H9 (cell line): Measurements from ENCODE around the gene CERS5. TPM values are rescaled to one million over a fixed set of nuclear protein-coding genes. Genes with fewer than 3 reads are reported as not detected.

Source experiments
- DNase-seq: peaks from one replicate; pipeline ENCODE4 v3.0.0-alpha.2; 2017
- H2AFZ ChIP-seq: one replicate; pipeline ENCODE4 v1.6.1; 2013; ENCODE audit warnings: mild to moderate bottlenecking, low read length, control low read depth, moderate library complexity
- H2AK5ac ChIP-seq: 2 replicates; pipeline ENCODE4 v1.6.1; 2013; ENCODE audit warnings: low read length, control low read depth, mixed read lengths; ENCODE audit not compliant: insufficient read length
- H2BK120ac ChIP-seq: one replicate; pipeline ENCODE4 v1.6.1; 2013; ENCODE audit warnings: low read depth, mild to moderate bottlenecking, low read length, control low read depth, inconsistent platforms; ENCODE audit not compliant: poor library complexity, severe bottlenecking
- H2BK12ac ChIP-seq: 2 replicates; pipeline ENCODE4 v1.6.1; 2013; ENCODE audit warnings: low read length, control low read depth, mixed read lengths, low read depth; ENCODE audit not compliant: insufficient read length
- H2BK15ac ChIP-seq: 2 replicates; pipeline ENCODE4 v1.6.1; 2013; ENCODE audit warnings: low read depth, low read length, control low read depth
- H2BK20ac ChIP-seq: one replicate; pipeline ENCODE4 v1.6.1; 2013; ENCODE audit warnings: low read depth, mild to moderate bottlenecking, low read length, control low read depth, inconsistent platforms; ENCODE audit not compliant: poor library complexity, severe bottlenecking
- H2BK5ac ChIP-seq: 2 replicates; pipeline ENCODE4 v1.6.1; 2013; ENCODE audit warnings: low read length, control low read depth, mixed read lengths; ENCODE audit not compliant: insufficient read length
- H3K14ac ChIP-seq: 2 replicates; pipeline ENCODE4 v1.6.1; 2013; ENCODE audit warnings: low read length, control low read depth; ENCODE audit not compliant: insufficient read depth
- H3K18ac ChIP-seq: 2 replicates; pipeline ENCODE4 v1.6.1; 2013; ENCODE audit warnings: low read depth, mild to moderate bottlenecking, mixed read lengths, low read length, control low read depth; ENCODE audit not compliant: insufficient read length
- H3K23ac ChIP-seq: 2 replicates; pipeline ENCODE4 v1.6.1; 2013; ENCODE audit warnings: low read length, control low read depth, mixed read lengths, low read depth; ENCODE audit not compliant: insufficient read length
- H3K23me2 ChIP-seq: 2 replicates; pipeline ENCODE4 v1.6.1; 2013; ENCODE audit warnings: low read depth, mild to moderate bottlenecking, mixed read lengths, low read length, control low read depth; ENCODE audit not compliant: insufficient read length, poor library complexity, severe bottlenecking
- H3K27ac ChIP-seq: 2 replicates; pipeline ENCODE4 v1.5.1; 2013; ENCODE audit warnings: low read length, control low read depth, mixed read lengths, low read depth; ENCODE audit not compliant: insufficient read length
- H3K27me3 ChIP-seq: 2 replicates; pipeline ENCODE4 v1.6.1; 2013; ENCODE audit warnings: low read length, control low read depth, inconsistent platforms; ENCODE audit not compliant: insufficient read depth
- H3K4ac ChIP-seq: 2 replicates; pipeline ENCODE4 v1.6.1; 2013; ENCODE audit warnings: low read depth, mild to moderate bottlenecking, control low read depth, inconsistent platforms, low read length, moderate library complexity
- H3K4me1 ChIP-seq: 2 replicates; pipeline ENCODE4 v1.6.1; 2013; ENCODE audit warnings: low read length, control low read depth, inconsistent platforms; ENCODE audit not compliant: insufficient read depth
- H3K4me2 ChIP-seq: 2 replicates; pipeline ENCODE4 v1.6.1; 2013; ENCODE audit warnings: low read length, control low read depth, mixed read lengths; ENCODE audit not compliant: insufficient read length, insufficient read depth
- H3K56ac ChIP-seq: 2 replicates; pipeline ENCODE4 v1.6.1; 2013; ENCODE audit warnings: low read depth, mild to moderate bottlenecking, mixed read lengths, low read length, control low read depth; ENCODE audit not compliant: insufficient read length
- H3K79me1 ChIP-seq: 2 replicates; pipeline ENCODE4 v1.6.1; 2013; ENCODE audit warnings: low read depth, mild to moderate bottlenecking, moderate library complexity, low read length, control low read depth, inconsistent platforms; ENCODE audit not compliant: insufficient read depth, poor library complexity, severe bottlenecking
- H3K79me2 ChIP-seq: 2 replicates; pipeline ENCODE4 v1.6.1; 2013; ENCODE audit warnings: low read length, control low read depth, inconsistent platforms; ENCODE audit not compliant: insufficient read depth
- H3K9ac ChIP-seq: 2 replicates; pipeline ENCODE4 v1.6.1; 2013; ENCODE audit warnings: low read length, control low read depth, mixed read lengths; ENCODE audit not compliant: insufficient read length; ENCODE audit errors: extremely low read depth
- H3K9me3 ChIP-seq: one replicate; pipeline ENCODE4 v1.6.1; 2013; ENCODE audit warnings: low read depth, low read length, inconsistent platforms; ENCODE audit not compliant: control insufficient read depth
- H3T11ph ChIP-seq: one replicate; pipeline ENCODE4 v1.6.1; 2013; ENCODE audit warnings: mild to moderate bottlenecking, low read length, control low read depth, inconsistent platforms
- H4K20me1 ChIP-seq: one replicate; pipeline ENCODE4 v1.6.1; 2013; ENCODE audit not compliant: control insufficient read depth, insufficient read length, insufficient read depth
- H4K5ac ChIP-seq: 2 replicates; pipeline ENCODE4 v1.6.1; 2013; ENCODE audit warnings: low read depth, mild to moderate bottlenecking, mixed read lengths, low read length, control low read depth; ENCODE audit not compliant: insufficient read length
- H4K8ac ChIP-seq: replicated peaks from 2 replicates; pipeline ENCODE4 v1.6.1; 2013; ENCODE audit warnings: low read length, control low read depth, mixed read lengths, low read depth; ENCODE audit not compliant: insufficient read length
- H4K91ac ChIP-seq: 2 replicates; pipeline ENCODE4 v1.6.1; 2013; ENCODE audit warnings: low read depth, mild to moderate bottlenecking, moderate library complexity, mixed read lengths, low read length, control low read depth; ENCODE audit not compliant: insufficient read length
- H3K27ac Mint-ChIP-seq, 3 experiments: 2 replicates in 2 of 3; 3 replicates in 1 of 3; pipeline ENCODE4 v1.8.0; 2020 to 2021; ENCODE audit warnings: mixed read lengths in 3 of 3, mild to moderate bottlenecking in 1 of 3, moderate library complexity in 1 of 3
- H3K27me3 Mint-ChIP-seq: 2 replicates; pipeline ENCODE4 v1.8.0; 2021; ENCODE audit warnings: low read depth, mild to moderate bottlenecking, moderate library complexity, mixed read lengths
- H3K36me3 Mint-ChIP-seq, 3 experiments: 2 replicates in 2 of 3; 3 replicates in 1 of 3; pipeline ENCODE4 v1.8.0; 2020 to 2021; ENCODE audit warnings: low read depth in 3 of 3, mixed read lengths in 3 of 3; ENCODE audit not compliant: insufficient read depth in 1 of 3
- H3K4me1 Mint-ChIP-seq, 2 experiments: 2 replicates each; pipeline ENCODE4 v1.8.0; 2020; ENCODE audit warnings: mixed read lengths in 2 of 2
- H3K4me3 Mint-ChIP-seq, 2 experiments: 2 replicates in 1 of 2; 3 replicates in 1 of 2; pipeline ENCODE4 v1.8.0; 2020 to 2021; ENCODE audit warnings: mild to moderate bottlenecking in 2 of 2, mixed read lengths in 2 of 2, moderate library complexity in 1 of 2
- H3K9me3 Mint-ChIP-seq, 2 experiments: 2 replicates in 1 of 2; 3 replicates in 1 of 2; pipeline ENCODE4 v1.8.0; 2020; ENCODE audit warnings: mild to moderate bottlenecking in 2 of 2, mixed read lengths in 2 of 2, moderate library complexity in 1 of 2
- WGBS: extraction: QIAGEN DNeasy Blood & Tissue Kit; methylation state at CpG from one replicate; pipeline ENCODE4 v1.1.7; 2013; ENCODE audit warnings: missing lambda C conversion rate, low lambda C conversion rate, mixed read lengths; ENCODE audit not compliant: insufficient read length; ENCODE audit errors: extremely low coverage; 5-methylcytosine and 5-hydroxymethylcytosine counted together
- total RNA-seq: library from RNA; stranded (reverse); gene quantifications from 2 replicates; pipeline ENCODE4 v1.2.1, GENCODE V29; 2021
- TF ChIP-seq, protein P1 (sequence below): fragments of 200-600 bp; sonication (generic); conservative IDR thresholded peaks from 3 replicates; pipeline ENCODE4 v1.8.0; 2021; ENCODE audit warnings: antibody characterized with exemption, mild to moderate bottlenecking

Gene CERS5
- total RNA-seq, 1 experiment from 2014 or later, result 68.8 TPM

DNA sequence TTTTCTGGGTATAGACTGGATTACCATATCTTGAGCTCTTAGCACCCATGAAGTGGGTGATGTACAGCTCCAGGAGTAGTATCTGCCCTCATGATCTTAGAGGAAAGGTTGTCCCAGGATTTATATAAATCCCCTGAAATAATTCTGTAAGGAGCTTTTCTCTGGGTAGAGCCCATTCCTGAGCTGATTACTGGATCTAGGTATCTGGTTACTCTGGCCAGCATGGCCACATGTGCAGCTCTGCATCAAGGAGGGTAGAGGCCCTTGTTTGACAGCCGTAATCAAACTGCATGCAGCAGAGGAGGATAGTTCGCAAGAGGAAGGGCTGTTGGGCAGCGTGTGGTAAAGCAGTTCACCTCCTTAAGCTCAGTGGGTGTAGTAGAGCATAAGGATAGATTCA lies 46.6 kb downstream of the CERS5 start:
- WGBS, result no CpG with 5 or more reads among the region's 3 CpGs
- no peak overlapping the region for H2AK5ac ChIP-seq
- no peak overlapping the region for H4K5ac ChIP-seq
- H2BK5ac ChIP-seq, result no peak overlapping the region
- no peaks in the 10 kb centered on the region for H3K9me3 ChIP-seq
- H3K4me2 ChIP-seq, result no peak overlapping the region
- H3K9ac ChIP-seq, result no peak overlapping the region
- H3K18ac ChIP-seq, result no peak overlapping the region
- no peaks in the 10 kb centered on the region for H3K27me3 ChIP-seq
- H4K91ac ChIP-seq, result no peak overlapping the region
- no peak overlapping the region for H2BK15ac ChIP-seq
- Mint-ChIP-seq H3K9me3 (no peaks in the 10 kb centered on the region), H3K4me3 (no peak overlapping the region), H3K27ac (no peak overlapping the region; a peak in 1 of 7 replicates), H3K27me3 (no peaks in the 10 kb centered on the region), H3K36me3 (peaks cover 2 to 25% (median 9%) of the 10 kb centered on the region in 3 experiments; a peak in 5 of 7 replicates), H3K4me1 (no peaks in the 10 kb centered on the region)
- H3K23ac ChIP-seq, result no peak overlapping the region
- H2AFZ ChIP-seq, result no peak overlapping the region
- no peak overlapping the region for H3K14ac ChIP-seq
- no peaks in the 10 kb centered on the region for H3K23me2 ChIP-seq
- H3K79me2 ChIP-seq, result no peaks in the 10 kb centered on the region
- H2BK12ac ChIP-seq, result no peak overlapping the region
- H4K8ac ChIP-seq, result no peak overlapping the region
- no peak overlapping the region for H2BK20ac ChIP-seq
- H3T11ph ChIP-seq, result no peak overlapping the region
- H3K79me1 ChIP-seq, result peaks cover 3% of the 10 kb centered on the region
- no peak overlapping the region for H2BK120ac ChIP-seq
- TF ChIP-seq, protein P1, sequence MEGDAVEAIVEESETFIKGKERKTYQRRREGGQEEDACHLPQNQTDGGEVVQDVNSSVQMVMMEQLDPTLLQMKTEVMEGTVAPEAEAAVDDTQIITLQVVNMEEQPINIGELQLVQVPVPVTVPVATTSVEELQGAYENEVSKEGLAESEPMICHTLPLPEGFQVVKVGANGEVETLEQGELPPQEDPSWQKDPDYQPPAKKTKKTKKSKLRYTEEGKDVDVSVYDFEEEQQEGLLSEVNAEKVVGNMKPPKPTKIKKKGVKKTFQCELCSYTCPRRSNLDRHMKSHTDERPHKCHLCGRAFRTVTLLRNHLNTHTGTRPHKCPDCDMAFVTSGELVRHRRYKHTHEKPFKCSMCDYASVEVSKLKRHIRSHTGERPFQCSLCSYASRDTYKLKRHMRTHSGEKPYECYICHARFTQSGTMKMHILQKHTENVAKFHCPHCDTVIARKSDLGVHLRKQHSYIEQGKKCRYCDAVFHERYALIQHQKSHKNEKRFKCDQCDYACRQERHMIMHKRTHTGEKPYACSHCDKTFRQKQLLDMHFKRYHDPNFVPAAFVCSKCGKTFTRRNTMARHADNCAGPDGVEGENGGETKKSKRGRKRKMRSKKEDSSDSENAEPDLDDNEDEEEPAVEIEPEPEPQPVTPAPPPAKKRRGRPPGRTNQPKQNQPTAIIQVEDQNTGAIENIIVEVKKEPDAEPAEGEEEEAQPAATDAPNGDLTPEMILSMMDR, result no peak
- no peaks in the 10 kb centered on the region for H3K4me1 ChIP-seq
- no peak for DNase-seq
- H3K27ac ChIP-seq, result no peak overlapping the region
- H3K56ac ChIP-seq, result no peak overlapping the region
- no peak overlapping the region for H3K4ac ChIP-seq
- no peaks in the 10 kb centered on the region for H4K20me1 ChIP-seq
